Measurements from ENCODE around the gene BST2.
A peak's percentile ranks its signal among the peaks of the same experiment; 100 is the strongest.

Gene BST2

GRCh38 chr19:17405250-17406045 lies at the start of gene BST2:
BST2 (minus strand) TSS chr19:17405630; CDS start chr19:17405575, 55 bp downstream.
- DNase-seq (ENCODE audit: low spot score): no peak

DNA sequence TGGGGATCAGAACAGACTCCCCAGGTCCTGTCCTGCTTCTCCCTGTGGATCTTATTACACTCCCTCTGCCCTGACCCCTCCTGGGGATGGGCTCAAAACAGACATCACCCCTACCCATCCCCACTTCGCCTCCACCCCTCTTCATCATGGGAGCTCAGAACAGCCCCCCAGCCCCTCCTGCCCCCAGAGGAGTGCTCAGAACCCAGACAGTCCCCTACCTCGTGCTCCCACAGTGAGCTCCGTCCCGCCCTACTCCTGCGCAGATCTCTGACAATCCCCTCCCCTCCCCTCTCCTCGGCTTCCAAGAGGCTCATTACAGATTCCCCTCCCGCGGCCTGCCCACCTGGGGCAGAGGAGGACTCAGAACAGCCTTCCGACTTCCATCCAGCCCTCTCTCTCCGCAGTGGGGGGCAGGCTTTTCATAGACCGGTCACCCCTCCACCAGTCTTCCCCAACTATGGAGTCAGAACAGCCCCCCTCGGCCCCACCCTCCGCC lies 49.2 kb upstream of the BST2 start:
- DNase-seq (ENCODE audit: low spot score): no peak

GRCh38 chr19:17451820-17452219 lies 46.4 kb upstream of the BST2 start:
- DNase-seq (ENCODE audit: low spot score): no peak

- DNase-seq (ENCODE audit: low spot score): no peak
These were observed 45.0 kb upstream of the BST2 start for GRCh38 chr19:17450264-17451075.

- peak; percentile 76 for DNase-seq (ENCODE audit: low spot score)
These were observed 42.9 kb upstream of the BST2 start, which contains the start of gene TMEM221 for GRCh38 chr19:17448131-17448967. TMEM221 (minus strand) TSS chr19:17448668; CDS start chr19:17448462, 206 bp downstream.

- no peak for DNase-seq (ENCODE audit: low spot score)
These were observed 42.3 kb upstream of the BST2 start for GRCh38 chr19:17447704-17448130.

- DNase-seq (ENCODE audit: low spot score): no peak
These were observed 40.2 kb upstream of the BST2 start for GRCh38 chr19:17445526-17446165.

DNA sequence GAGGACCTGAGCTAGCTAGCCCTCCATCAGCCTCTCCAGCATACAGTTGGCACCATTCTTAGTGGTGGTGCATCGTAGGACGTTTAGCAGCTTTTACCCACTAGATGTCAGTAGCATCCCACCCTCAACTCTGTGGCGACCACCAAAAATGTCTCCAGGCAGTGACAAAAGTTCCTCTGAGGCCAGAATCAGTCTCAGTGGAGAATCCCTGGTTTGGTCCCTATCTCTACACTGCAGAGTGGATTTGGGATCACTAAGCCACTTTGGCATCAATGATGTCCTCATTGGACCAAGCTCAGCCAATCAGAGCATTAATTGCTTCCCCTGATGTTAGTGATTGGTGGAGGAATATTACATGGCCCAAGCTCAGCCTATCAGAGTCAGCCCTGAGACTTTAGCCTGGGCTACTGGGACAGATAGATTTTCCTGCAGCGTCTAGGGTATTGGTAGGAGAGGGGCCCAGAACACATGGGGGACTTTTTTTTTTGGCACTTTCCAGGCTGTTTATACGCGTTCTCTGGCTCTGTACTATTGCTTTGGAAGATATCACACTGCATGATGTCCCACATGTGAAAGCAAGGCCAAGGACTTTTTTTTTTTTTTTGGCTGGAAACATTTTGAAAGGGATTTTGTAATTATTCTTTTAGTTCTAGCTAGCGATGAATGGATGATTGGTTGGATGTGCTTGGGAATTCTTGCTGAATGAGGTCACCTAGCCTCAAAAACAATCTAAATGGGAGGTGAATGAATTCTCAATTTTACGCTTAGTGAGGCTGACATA lies 36.0 kb upstream of the BST2 start:
- no peak for DNase-seq (ENCODE audit: low spot score)

DNA sequence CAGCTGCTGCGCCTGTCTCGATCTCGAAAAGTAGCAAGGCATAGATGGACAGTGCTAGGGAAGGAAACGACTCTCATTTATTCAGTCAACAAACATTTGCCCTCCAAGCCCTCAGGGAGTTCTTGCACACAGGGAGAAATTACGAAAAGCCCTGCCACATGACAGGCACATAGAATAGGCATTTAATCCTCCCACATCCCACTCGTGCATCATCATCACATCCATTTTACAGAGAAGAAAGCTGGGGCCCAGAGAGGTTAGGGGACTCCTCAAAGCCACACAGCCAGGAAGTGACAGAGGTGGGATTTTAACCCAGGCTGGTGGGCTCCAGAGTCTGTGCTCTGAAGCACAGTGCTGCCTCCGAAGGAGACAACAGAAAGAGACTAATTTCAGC lies 31.4 kb upstream of the BST2 start:
- DNase-seq (ENCODE audit: low spot score): no peak

- DNase-seq (ENCODE audit: low spot score): no peak
These were observed 30.9 kb upstream of the BST2 start for GRCh38 chr19:17436094-17436873.

- DNase-seq (ENCODE audit: low spot score): no peak
These were observed 29.8 kb upstream of the BST2 start for GRCh38 chr19:17435218-17435617.

- DNase-seq (ENCODE audit: low spot score): no peak
These were observed 26.0 kb upstream of the BST2 start for GRCh38 chr19:17431417-17431816.

DNA sequence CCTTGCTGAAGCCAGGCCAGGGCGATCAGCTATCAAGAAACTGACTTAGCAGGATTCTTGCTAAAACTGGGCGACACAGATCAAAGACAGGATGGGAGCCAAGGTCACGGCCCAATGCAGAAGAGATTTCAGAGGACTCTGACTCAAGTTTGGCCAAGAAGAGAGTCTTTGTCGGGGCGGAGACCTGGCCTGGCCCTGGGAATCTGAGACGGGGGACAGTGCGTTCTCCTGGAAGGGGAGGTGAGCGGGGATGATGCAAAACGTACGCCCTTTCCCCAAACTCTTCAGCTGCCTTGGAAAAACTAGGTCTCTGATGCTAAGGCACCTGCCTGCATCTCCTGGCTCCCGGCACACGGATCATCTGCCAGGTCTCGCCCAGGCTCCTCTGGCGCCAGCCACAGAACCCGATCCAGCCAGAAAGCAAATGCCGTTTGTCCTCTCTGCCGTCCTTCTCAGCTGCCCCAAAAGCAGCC lies 24.2 kb upstream of the BST2 start:
- DNase-seq (ENCODE audit: low spot score): no peak

- peak; percentile 58 for DNase-seq (ENCODE audit: low spot score)
These were observed 19.4 kb upstream of the BST2 start for GRCh38 chr19:17424743-17425365.

DNA sequence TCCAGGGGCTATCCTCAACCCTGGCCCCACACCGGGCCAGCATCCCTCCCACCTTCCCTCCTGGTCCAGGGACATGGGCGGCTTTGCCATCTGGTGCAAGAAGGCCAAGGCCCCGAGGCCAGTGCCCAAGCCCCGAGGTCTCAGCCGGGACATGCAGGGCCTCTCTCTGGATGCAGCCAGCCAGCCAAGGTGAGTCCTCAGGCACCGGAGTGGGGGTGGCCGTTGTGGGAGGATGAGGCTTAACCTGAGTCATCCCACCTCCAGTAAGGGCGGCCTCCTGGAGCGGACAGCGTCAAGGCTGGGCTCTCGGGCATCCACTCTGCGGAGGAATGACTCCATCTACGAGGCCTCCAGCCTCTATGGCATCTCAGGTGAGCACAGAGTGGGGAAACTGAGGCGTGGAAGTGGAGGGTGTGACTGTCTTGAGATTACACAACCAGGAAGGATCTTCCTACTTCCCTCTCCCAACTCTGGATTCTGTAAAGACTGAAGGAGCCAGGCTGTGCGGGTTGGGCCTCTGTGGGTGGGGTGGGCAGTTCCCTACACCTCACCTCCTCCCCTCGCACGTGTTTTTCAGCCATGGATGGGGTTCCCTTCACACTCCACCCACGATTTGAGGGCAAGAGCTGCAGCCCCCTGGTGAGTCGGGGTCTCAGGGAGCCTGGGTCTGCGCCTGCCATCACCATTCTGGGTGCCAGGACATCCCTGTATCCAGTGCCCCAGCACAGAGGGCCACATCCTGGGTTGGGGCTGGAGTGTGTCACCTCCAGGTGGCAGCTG lies 18.2 kb upstream of the BST2 start:
- DNase-seq (ENCODE audit: low spot score): no peak

DNA sequence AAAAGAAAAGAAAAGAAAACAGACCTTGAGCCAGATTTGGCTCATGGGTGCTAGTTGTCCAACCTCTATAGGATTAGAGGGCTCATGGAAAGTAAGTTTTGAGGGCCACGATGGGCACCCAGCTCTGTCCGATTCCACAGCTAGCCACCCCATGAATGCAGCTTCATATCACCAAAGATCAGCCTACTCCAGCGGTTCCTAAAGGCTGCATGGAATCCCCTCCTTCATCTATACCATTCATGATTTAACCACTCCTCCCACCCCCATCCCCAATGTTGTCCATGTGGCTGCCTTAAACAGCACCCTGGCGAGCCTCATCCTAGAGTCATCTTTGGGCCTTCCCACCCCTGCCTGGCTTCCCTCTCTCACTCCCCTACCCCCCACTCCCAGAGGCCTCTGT lies 16.5 kb upstream of the BST2 start:
- DNase-seq (ENCODE audit: low spot score): no peak

- DNase-seq (ENCODE audit: low spot score): no peak
These were observed 15.1 kb upstream of the BST2 start for GRCh38 chr19:17420475-17420924.

Data from HuH-7 (cell line).